Measurements from ENCODE around the gene ARHGAP19. TPM values are rescaled to one million over a fixed set of nuclear protein-coding genes. Genes with fewer than 3 reads are reported as not detected.
"Not testable (repeated sequence)": the region's sequence is repeated elsewhere in the genome, so short reads cannot be mapped to it uniquely, and the experiment has no call there.

The ARHGAP19 gene
- total RNA-seq, 1 experiment from 2014 or later: 5.2 TPM

- no peak for DNase-seq (ENCODE audit: low spot score)
Measured at GRCh38 chr10:97280783-97281182, 11.7 kb downstream of the ARHGAP19 start.

- no peak for DNase-seq (ENCODE audit: low spot score)
Measured at GRCh38 chr10:97279121-97279815, 13.2 kb downstream of the ARHGAP19 start.

- peak; percentile 59 for DNase-seq (ENCODE audit: low spot score)
Measured at GRCh38 chr10:97278491-97278989, 13.9 kb downstream of the ARHGAP19 start.

- DNase-seq (ENCODE audit: low spot score): no peak
Measured at GRCh38 chr10:97277551-97277950, 14.9 kb downstream of the ARHGAP19 start.

- no peak for DNase-seq (ENCODE audit: low spot score)
Measured at GRCh38 chr10:97274828-97275227, 17.6 kb downstream of the ARHGAP19 start.

- no peak for DNase-seq (ENCODE audit: low spot score)
Measured at GRCh38 chr10:97273700-97274099, 18.7 kb downstream of the ARHGAP19 start.

- DNase-seq (ENCODE audit: low spot score): no peak
Measured at GRCh38 chr10:97270523-97271154, 21.8 kb downstream of the ARHGAP19 start.

- no peak for DNase-seq (ENCODE audit: low spot score)
Measured at GRCh38 chr10:97267671-97268070, 24.8 kb downstream of the ARHGAP19 start.

- not testable (repeated sequence) for DNase-seq (ENCODE audit: low spot score)
Measured at GRCh38 chr10:97265095-97265494, 27.3 kb downstream of the ARHGAP19 start.

GRCh38 chr10:97263971-97264370, 28.5 kb downstream of the ARHGAP19 start:
- no peak for DNase-seq (ENCODE audit: low spot score)

- DNase-seq (ENCODE audit: low spot score): no peak
Measured at GRCh38 chr10:97261656-97262055, 30.8 kb downstream of the ARHGAP19 start.

GRCh38 chr10:97261183-97261582, 31.3 kb downstream of the ARHGAP19 start:
- no peak for DNase-seq (ENCODE audit: low spot score)

- no peak for DNase-seq (ENCODE audit: low spot score)
Measured at GRCh38 chr10:97259119-97259518, 33.3 kb downstream of the ARHGAP19 start.

GRCh38 chr10:97256356-97256755, 36.1 kb downstream of the ARHGAP19 start:
- no peak for DNase-seq (ENCODE audit: low spot score)

GRCh38 chr10:97255512-97256293, 36.7 kb downstream of the ARHGAP19 start:
- DNase-seq (ENCODE audit: low spot score): no peak

GRCh38 chr10:97254694-97255093, 37.7 kb downstream of the ARHGAP19 start:
- DNase-seq (ENCODE audit: low spot score): no peak

- DNase-seq (ENCODE audit: low spot score): no peak
Measured at GRCh38 chr10:97250952-97251351, 41.5 kb downstream of the ARHGAP19 start.

- DNase-seq (ENCODE audit: low spot score): no peak
Measured at GRCh38 chr10:97243836-97244235, 48.6 kb downstream of the ARHGAP19 start.

- no peak for DNase-seq (ENCODE audit: low spot score)
Measured at GRCh38 chr10:97238855-97239254, 53.6 kb downstream of the ARHGAP19 start.

- DNase-seq (ENCODE audit: low spot score): no peak
Measured at GRCh38 chr10:97235353-97235752, 57.1 kb downstream of the ARHGAP19 start.

GRCh38 chr10:97234400-97234799, 58.0 kb downstream of the ARHGAP19 start:
- peak; percentile 56 for DNase-seq (ENCODE audit: low spot score)

- DNase-seq (ENCODE audit: low spot score): no peak
Measured at GRCh38 chr10:97230146-97230545, 62.3 kb downstream of the ARHGAP19 start.
